Forelimb muscle (tissue), 1 donor: Measurements from ENCODE around the gene SLC35D3. TPM values are rescaled to one million over a fixed set of nuclear protein-coding genes. Genes with fewer than 3 reads are reported as not detected.
"Not testable (repeated sequence)": the region's sequence is repeated elsewhere in the genome, so short reads cannot be mapped to it uniquely, and the experiment has no call there.

Experiments used
- DNase-seq: peaks from one replicate; pipeline ENCODE4 v3.0.0-alpha.2; 2013; ENCODE audit warnings: low read depth
- polyA plus RNA-seq: library from polyadenylated mRNA; unstranded; fragments of 120-200 nt; gene quantifications from one replicate; pipeline ENCODE4 v1.2.1, GENCODE V29; 2013; ENCODE audit not compliant: insufficient read length

Gene SLC35D3
- polyA plus RNA-seq, 1 donor = 0.06 TPM

DNA sequence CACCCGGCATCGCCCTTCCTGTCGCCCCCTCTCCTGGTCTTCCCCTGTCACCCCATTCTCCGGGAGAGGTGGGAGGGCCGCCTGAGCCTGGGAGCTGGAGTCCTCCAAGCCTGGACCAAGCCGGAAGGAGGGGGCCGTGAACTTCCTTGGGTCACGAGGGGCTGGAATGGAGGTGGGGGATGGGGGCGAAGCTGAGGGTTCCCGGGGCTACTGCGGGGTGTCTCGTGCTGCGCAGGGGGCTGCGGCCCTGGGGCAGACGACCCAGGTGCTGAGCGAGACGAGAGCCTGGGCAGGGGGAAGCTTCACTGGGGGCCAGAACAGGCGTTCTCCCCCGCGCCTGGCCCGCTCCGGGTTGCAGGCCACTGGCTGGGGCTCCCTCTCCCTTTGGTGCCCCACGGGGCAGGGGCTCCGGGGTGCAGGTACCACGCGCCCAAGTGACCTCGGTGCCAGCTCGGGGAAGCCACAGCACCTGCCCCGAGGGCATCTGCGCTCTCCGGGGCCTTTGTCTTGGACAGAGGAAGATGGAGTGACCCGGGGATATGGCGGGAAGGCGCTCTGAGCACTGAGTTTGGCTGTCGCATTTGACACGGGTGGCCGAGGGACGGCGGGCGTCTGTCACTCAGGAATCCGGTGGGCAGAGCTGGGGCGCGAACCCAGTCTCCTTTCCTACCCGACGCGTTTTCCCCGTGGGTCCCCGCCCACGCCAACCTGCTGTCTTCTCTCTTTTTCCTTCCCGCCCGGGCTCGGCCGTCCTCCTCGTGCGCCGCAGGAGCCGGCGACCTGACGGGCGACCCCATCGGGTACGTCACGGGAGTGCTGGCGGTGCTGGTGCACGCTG is 1.2 kb downstream of the SLC35D3 start:
- no peak for DNase-seq

GRCh38 chr6:136923954-136924673 is 2.0 kb downstream of the SLC35D3 start:
- no peak for DNase-seq

DNA sequence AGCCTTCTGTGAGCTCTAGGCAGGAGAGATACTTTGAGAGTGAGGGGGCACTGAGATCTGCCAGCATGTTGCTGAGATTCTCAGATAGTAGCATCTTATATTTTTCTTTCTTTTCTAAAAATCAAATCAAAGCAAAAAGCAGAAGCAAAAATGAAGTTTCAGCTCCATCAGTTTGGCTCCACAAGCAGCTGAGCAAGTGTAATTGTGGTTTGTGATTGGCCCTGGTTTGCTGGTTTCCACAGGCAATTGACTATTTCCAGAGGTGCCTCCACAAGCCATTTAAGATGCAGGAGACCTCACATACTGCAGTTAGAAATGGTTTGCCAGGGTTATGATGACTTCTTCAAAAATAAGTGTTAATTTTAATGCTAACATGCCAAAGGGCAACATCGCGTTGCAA is 4.3 kb downstream of the SLC35D3 start:
- DNase-seq = no peak

DNA sequence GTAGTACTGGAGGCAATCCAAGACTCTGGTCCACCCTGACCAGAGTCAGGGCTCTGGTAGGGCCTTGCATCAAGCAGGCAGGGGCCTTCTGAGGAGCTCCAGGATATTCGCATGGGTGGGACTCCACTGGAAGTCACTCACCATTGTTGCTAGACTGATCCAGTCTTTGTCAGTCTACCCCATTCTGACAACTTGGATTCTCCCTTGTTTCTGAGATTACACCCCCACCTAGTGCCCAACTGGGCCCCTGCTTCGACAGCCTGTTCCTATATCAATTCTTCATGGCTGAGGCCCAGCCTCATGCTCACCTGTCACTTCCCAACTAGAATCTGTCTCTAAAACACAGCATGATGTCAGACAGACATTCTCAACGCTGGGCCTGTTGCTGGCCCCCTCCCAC is 5.2 kb downstream of the SLC35D3 start:
- no peak for DNase-seq

DNA sequence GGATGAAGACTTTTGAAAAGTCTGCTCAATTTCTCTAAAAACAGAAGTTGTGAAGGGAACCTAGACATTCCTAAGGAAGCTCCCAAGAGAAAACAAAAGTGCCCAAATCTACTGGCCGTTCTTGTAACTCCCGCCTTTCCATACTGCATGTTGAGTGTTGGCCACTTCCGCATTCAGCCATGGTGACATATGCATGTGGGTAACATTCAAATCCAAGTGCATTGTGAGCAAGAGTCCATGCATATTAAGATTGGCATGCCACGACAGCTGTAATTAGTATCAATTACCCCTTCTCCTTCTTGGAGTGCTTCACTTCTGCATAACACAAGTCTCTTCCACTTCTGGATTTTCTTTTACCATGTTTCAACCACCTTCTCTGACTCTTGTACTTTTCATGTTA is 8.4 kb downstream of the SLC35D3 start:
- no peak for DNase-seq

- no peak for DNase-seq
These were observed 10.5 kb downstream of the SLC35D3 start for GRCh38 chr6:136932599-136932998.

DNA sequence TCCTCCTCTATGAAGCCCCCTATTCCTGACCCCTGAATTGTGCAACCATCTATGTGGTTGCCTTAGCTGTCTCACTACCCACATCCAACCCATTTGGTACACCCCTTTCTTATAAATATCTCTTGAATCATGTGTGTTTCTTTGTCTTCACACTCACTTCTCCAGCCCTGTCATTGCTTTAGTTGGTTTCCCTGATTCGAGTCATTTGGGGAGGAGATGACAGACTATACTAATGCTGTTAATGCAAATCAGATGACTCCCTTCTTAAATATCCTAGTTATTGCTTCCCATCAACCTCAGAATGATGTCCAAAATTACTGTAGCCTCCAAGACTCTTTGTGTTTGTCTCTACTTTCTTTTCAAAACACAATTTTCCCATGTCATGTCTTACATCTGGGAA is 23.0 kb downstream of the SLC35D3 start:
- no peak for DNase-seq

GRCh38 chr6:136945711-136946121 is 23.6 kb downstream of the SLC35D3 start:
- DNase-seq = no peak

GRCh38 chr6:136947037-136947436 is 24.9 kb downstream of the SLC35D3 start:
- DNase-seq = no peak

GRCh38 chr6:136949957-136950356 is 27.9 kb downstream of the SLC35D3 start:
- not testable (repeated sequence) for DNase-seq

- DNase-seq = no peak
These were observed 28.5 kb downstream of the SLC35D3 start for GRCh38 chr6:136950436-136951126.

GRCh38 chr6:136952714-136953260 is 30.7 kb downstream of the SLC35D3 start:
- DNase-seq = no peak

GRCh38 chr6:136955123-136955522 is 33.0 kb downstream of the SLC35D3 start:
- DNase-seq = no peak

- DNase-seq = no peak
These were observed 34.8 kb downstream of the SLC35D3 start for GRCh38 chr6:136956590-136957544.

- no peak for DNase-seq
These were observed 36.1 kb downstream of the SLC35D3 start for GRCh38 chr6:136958168-136958567.

- no peak for DNase-seq
These were observed 37.4 kb downstream of the SLC35D3 start for GRCh38 chr6:136959471-136959891.

- not testable (repeated sequence) for DNase-seq
These were observed 37.8 kb downstream of the SLC35D3 start for GRCh38 chr6:136959935-136960334.

DNA sequence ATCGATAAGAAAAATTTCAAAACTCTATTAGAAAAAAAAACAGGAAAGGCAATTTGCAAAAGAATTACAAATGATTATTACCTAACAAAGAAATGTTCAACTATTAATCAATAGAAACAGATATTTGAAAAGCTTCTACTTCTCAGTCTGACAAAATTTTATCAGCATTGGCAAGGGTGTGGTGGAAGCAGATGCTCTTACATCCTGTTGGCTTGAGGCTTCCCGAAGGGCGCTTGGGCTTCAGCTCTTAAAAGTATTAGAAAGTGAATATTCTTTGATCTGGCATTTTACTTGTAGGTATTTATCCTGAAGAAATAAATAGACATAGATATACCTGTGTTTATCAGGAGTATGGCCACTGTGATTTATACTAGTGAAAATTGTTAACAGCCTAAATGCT is 38.7 kb downstream of the SLC35D3 start:
- no peak for DNase-seq

GRCh38 chr6:136961848-136962247 is 39.7 kb downstream of the SLC35D3 start:
- no peak for DNase-seq

DNA sequence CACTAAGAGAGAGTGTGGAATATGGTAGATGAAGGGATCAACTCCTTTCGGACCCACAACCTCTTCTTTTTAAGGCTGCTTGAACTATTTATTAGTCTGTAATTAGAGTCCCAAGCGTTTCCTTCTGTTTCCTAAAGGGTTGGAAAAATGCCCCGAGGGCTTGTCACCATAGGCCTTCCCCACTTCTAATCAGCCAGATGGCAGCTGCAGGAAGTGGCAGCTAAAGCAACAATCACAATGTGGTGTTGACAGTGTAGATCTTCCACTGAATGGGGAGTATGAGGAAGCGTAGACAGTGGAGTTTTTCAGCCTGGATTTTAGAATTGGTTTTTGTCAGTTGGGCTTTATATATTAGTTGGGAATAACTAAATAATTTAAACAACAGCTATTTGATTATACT is 40.6 kb downstream of the SLC35D3 start:
- DNase-seq = no peak

DNA sequence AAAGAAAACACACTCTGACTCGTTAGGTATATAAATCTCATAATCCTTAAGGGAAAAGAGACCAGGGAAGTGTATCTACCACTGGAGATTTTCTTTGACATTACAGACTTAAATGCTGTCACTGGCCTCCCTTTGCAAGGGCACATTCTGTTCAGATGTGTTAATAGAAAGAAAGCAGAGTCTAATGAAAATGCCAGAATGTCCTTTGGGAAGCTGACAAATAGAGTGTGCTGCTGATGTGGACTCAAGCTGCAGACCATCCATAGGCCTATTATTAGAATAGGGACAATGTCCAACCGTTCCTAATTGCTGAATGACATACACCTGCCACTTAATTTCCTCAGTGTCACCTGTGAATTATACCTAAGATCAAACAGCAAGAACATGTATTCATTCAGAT is 41.2 kb downstream of the SLC35D3 start:
- DNase-seq = no peak
